ENCODE measurements around the gene PRKCA. TPM values are rescaled to one million over a fixed set of nuclear protein-coding genes. Genes with fewer than 3 reads are reported as not detected.

PRKCA gene
- total RNA-seq, 4 donors from 2014 or later = 55.8 to 90.7 (median 66.7) TPM

DNA sequence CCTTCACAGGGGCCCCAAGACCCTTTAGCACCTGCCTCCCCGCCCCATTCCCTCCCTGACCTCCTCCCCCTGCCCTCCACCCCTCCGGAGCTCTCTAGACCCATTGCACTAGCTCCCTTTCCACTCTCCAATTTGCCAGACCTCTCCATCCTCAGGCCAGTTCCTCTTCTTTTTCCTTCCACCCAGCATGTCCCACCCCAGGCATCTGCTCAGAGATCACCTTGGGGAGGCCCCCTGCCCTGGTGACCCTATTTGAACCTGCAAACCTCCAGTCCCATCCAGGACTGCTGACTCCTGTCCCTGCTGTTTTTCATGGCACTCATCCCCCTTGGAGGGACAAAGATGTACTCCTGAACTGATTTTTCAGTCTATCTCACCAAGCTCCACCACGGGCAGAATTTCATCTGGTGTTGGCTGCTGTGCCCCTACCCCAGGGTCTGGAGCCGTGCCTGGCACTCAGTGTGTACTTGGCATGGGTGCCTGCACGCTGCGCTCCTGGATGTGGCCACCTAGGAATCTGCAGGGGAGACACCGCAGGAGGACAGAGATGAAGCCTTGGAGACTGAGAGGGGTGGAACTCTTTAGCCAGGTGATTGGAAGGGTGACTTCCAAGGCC lies 446.9 kb downstream of the PRKCA start:
- Histone ChIP-seq H3K27me3 (no peaks in the 10 kb centered on the region), H3K9me3 (no peaks in the 10 kb centered on the region), H3K4me3 (no peak overlapping the region), H3K27ac (no peak overlapping the region), H3K36me3 (peaks cover 0 to 85% (median 0%) of the 10 kb centered on the region in 3 donors), H3K4me1 (no peaks in the 10 kb centered on the region)
- TF ChIP-seq, protein P1, sequence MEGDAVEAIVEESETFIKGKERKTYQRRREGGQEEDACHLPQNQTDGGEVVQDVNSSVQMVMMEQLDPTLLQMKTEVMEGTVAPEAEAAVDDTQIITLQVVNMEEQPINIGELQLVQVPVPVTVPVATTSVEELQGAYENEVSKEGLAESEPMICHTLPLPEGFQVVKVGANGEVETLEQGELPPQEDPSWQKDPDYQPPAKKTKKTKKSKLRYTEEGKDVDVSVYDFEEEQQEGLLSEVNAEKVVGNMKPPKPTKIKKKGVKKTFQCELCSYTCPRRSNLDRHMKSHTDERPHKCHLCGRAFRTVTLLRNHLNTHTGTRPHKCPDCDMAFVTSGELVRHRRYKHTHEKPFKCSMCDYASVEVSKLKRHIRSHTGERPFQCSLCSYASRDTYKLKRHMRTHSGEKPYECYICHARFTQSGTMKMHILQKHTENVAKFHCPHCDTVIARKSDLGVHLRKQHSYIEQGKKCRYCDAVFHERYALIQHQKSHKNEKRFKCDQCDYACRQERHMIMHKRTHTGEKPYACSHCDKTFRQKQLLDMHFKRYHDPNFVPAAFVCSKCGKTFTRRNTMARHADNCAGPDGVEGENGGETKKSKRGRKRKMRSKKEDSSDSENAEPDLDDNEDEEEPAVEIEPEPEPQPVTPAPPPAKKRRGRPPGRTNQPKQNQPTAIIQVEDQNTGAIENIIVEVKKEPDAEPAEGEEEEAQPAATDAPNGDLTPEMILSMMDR (IDR thresholded peaks at IDR 0.05) = no peak
- TF ChIP-seq POLR2A (IDR thresholded peaks at IDR 0.05) (no peak), EP300 (IDR thresholded peaks at IDR 0.05) (no peak)
- no peak for DNase-seq (ENCODE audit: low spot score in 2 of 2)
- 96 to 100% methylated on average over 7 of the region's 7 CpGs for WGBS, 2 donors

DNA sequence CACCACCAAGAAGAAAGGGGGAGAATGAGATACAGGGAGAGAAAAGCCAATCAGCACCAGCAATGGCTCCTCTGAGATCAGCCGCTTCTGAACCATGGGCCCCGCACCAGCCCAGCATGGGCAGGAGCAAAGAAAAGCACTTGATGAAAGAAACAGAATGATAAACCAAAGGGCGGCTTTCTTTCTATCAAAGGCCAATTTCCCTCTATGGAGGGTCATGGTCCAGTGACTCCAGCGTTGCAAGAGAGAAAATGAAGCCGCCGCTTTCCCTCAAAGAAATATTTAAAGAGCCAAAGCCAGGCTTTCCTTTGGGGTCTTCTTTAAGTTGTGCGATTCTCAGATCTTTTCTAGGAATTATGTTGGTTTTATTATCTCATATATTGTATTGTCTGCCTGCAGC lies 447.7 kb downstream of the PRKCA start:
- Histone ChIP-seq H3K27me3 (no peaks in the 10 kb centered on the region), H3K4me3 (no peak overlapping the region), H3K4me1 (no peaks in the 10 kb centered on the region), H3K9me3 (no peaks in the 10 kb centered on the region), H3K36me3 (peaks cover 0 to 86% (median 0%) of the 10 kb centered on the region in 3 donors), H3K27ac (no peak overlapping the region)
- TF ChIP-seq, protein P1 (IDR thresholded peaks at IDR 0.05) = no peak
- TF ChIP-seq EP300 (IDR thresholded peaks at IDR 0.05) (no peak), POLR2A (IDR thresholded peaks at IDR 0.05) (no peak)
- no peak for DNase-seq (ENCODE audit: low spot score in 2 of 2)
- WGBS, 2 donors = 83 to 90% methylated on average over 7 of the region's 7 CpGs

DNA sequence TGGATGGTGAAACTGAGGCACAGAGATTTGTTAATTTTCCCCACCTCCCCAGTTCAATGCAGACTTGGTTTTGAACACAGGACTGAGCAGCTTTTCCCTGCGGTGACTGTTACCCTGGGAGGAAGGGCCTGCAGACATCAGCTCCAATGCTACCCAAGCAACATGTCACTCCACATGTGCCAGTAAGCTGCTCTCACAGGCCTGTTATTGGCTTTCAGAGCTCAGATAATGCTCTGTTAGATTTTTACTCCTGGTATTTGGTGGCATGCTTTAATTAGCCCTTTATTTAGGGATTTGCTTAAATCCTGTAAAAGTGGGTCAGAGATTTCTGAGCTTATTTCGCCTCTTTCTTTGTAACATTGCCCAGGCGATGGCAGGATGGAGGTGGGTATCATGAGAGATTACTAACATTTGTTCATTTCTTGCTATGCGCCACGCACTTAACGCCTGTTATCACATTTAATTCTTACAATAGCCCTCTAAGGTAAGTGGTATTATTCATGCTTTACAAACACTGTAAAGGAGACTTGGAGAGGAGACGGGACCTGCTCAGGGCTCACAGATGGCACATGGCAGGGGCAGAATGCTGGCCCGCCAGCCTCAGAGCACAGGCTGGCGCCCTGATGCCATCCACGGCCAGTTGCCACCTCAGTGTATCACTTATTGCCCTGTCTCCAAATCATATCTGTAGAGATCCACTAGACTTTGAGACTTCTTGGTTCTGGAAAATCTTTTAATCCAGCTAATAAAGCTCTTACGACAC lies 448.5 kb downstream of the PRKCA start:
- 96% methylated on average over 11 of the region's 11 CpGs for WGBS, 2 donors
- Histone ChIP-seq H3K27ac (no peak overlapping the region), H3K9me3 (no peaks in the 10 kb centered on the region), H3K4me3 (no peak overlapping the region), H3K36me3 (peaks cover 0 to 87% (median 0%) of the 10 kb centered on the region in 3 donors), H3K4me1 (no peaks in the 10 kb centered on the region), H3K27me3 (no peaks in the 10 kb centered on the region)
- DNase-seq (ENCODE audit: low spot score in 2 of 2) = no peak
- TF ChIP-seq, protein P1 (IDR thresholded peaks at IDR 0.05) = no peak
- TF ChIP-seq EP300 (IDR thresholded peaks at IDR 0.05) (no peak), POLR2A (IDR thresholded peaks at IDR 0.05) (no peak)

DNA sequence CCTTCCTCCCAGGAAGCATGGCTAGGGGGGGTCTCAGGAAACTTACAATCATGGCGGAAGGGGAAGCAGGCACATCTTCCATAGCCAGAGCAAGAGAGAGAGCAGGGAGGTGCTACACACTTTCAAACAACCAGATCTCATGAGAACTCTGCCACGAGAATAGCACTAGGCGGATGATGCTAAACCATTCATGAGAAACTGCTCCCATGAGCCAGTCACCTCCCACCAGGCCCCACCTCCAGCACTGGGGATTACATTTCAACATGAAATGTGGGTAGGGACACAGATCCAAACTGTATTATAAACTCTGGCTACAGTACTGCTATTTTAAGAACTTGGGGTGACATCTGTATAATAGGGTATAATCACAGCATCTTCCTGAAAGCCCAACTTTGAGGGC lies 449.4 kb downstream of the PRKCA start:
- 92 to 95% methylated on average over 3 of the region's 3 CpGs for WGBS, 2 donors

More for the DNA sequence above, 449.4 kb downstream of the PRKCA start:
- no peaks in the 10 kb centered on the region for H3K9me3 ChIP-seq
- H3K36me3 ChIP-seq = peaks cover 0 to 92% (median 0%) of the 10 kb centered on the region in 3 donors
- no peak for DNase-seq (ENCODE audit: low spot score in 2 of 2)
- H3K4me3 ChIP-seq = no peak overlapping the region
- TF ChIP-seq EP300 (IDR thresholded peaks at IDR 0.05) (no peak), POLR2A (IDR thresholded peaks at IDR 0.05) (no peak)
- TF ChIP-seq, protein P1 (IDR thresholded peaks at IDR 0.05) = no peak
- no peaks in the 10 kb centered on the region for H3K4me1 ChIP-seq
- H3K27ac ChIP-seq = no peak overlapping the region
- H3K27me3 ChIP-seq = no peaks in the 10 kb centered on the region
